ENCODE measurements around the gene GPHN. TPM values are rescaled to one million over a fixed set of nuclear protein-coding genes. Genes with fewer than 3 reads are reported as not detected.
"Not testable (repeated sequence)": the region's sequence is repeated elsewhere in the genome, so short reads cannot be mapped to it uniquely, and the experiment has no call there.

The GPHN gene
- total RNA-seq, 2 donors from 2014 or later: 14.0 to 35.8 TPM

- Mint-ChIP-seq H3K9me3 (peaks cover 0 to 3% of the 10 kb centered on the region in 2 donors), H3K36me3 (no peaks in the 10 kb centered on the region), H3K27ac (no peak overlapping the region)
- no peak for DNase-seq (ENCODE audit: low spot score in 2 of 2)
- ATAC-seq: no peak
Measured at GRCh38 chr14:66746316-66747006, 238.5 kb downstream of the GPHN start.

DNA sequence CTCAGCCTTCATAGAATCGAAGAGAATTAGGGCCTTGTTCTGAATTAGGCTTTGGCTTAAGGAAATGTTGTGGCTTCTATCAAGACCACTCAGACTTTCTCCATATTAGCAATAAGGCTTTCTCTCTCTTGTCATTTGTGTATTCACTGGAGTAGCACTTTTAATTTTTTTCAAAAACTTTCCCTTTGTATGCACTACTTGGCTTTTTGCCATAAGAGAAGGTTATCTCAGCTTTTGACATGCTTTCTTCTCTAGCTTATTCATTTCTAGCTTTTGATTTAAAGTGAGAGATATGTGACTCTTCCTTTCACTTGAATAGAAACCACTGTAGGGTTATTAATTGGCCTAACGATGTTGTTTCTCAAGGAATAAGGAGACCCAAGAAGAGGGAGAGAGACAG lies 244.2 kb downstream of the GPHN start:
- ATAC-seq (peak; percentile 39 to 96), DNase-seq (ENCODE audit: low spot score in 2 of 2) (no peak)
- Mint-ChIP-seq H3K36me3 (no peaks in the 10 kb centered on the region), H3K27ac (no peak overlapping the region), H3K9me3 (no peaks in the 10 kb centered on the region)

DNA sequence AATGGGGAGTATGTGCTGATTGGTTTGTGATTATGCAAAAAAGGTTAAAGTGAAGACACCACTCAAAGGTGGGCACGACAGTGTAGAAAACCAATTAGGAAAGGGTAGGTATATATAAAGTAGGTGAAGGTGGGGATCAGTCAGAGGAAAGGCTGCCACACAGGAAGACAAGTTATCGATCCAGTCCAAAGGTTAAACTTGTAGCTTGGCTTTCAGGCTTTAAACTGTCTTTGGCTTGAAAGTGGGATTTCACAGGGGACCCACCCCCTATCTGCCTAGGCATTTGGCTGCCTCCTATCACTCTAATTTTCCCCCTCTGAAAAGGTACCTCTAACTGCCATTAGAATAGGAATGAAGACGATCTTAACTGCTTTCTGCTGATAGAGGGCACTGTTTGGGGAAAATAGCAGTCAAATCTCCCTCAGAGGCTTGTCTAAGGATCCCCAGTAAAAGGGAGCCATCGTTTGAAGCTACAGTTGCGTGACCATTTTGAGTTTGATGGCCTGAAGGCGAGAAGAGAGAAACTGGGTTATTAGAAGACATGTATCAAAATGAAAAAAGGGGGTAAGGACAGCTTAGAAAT lies 250.2 kb downstream of the GPHN start:
- H3K9me3 Mint-ChIP-seq: no peaks in the 10 kb centered on the region
- H3K36me3 Mint-ChIP-seq: no peaks in the 10 kb centered on the region
- ATAC-seq (no peak), DNase-seq (ENCODE audit: low spot score in 2 of 2) (no peak)
- peak overlapping the region in 1 of 2 donors; percentile 79 for H3K27ac Mint-ChIP-seq

DNA sequence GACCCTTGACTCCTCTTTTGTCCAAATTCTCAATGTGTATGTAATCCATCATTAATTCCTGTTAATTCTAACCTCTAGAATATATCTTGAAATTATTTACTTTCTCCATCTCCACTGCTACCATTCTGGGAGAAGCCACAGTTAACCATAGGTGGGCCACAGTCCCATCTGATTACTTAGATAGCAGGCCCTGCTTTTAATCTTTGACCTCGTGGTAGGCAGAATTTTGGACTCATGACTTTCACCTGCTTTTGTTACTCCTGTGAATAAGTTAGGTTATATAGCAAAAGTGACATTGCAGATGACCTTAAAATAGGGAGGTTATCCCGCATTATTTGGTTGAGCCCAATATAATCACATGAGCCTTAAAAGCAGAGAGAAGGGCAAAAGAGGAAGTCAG lies 264.2 kb downstream of the GPHN start:
- ATAC-seq (no peak), DNase-seq (ENCODE audit: low spot score in 2 of 2) (no peak)
- Mint-ChIP-seq H3K27ac (no peak overlapping the region), H3K9me3 (no peaks in the 10 kb centered on the region), H3K36me3 (no peaks in the 10 kb centered on the region)

DNA sequence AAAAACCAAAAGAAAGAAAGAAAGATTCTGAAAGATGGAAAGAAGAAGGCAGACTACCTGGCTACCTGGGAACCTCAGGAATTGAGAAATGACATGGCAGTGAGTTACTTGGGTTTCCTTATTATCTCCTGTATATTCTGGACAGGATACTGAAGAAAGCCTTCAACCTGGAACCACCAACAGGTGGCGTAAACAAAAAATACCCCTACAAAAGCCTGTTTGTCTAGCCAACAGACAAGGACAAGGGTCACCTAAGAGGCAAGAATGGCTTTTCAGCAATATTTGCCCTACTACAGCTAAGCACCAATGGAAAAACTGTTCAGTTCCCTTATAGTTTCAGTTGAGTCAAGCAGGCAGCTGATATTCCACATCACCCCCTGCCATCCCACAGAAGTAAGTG lies 274.9 kb downstream of the GPHN start:
- DNase-seq (ENCODE audit: low spot score in 2 of 2): no peak
- ATAC-seq: no peak
- H3K36me3 Mint-ChIP-seq: peaks cover 0 to 20% of the 10 kb centered on the region in 2 donors
- no peak overlapping the region for H3K27ac Mint-ChIP-seq
- H3K9me3 Mint-ChIP-seq: peaks cover 4 to 5% of the 10 kb centered on the region in 2 donors

DNA sequence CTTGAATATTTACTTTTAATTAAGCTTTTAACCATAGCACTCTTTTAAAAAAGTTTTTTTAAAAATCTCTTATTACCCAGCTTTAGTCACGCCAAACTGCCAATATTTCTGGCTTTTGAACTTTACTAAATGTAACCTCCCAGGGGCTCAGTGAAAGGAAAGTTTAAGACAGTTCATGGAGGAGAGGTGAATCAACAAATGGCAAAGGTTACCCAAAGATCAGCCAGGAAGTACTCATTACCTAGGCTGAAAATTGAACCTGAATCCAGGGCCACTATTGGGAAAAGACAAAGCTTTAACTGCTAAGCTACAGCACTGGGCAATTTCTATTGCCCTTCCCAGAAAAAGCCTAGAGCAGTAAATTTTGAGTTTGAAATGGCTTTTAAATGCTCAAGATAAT lies 282.2 kb downstream of the GPHN start:
- H3K27ac Mint-ChIP-seq: no peak overlapping the region
- DNase-seq (ENCODE audit: low spot score in 2 of 2) (no peak), ATAC-seq (no peak)
- H3K9me3 Mint-ChIP-seq: peaks cover 14 to 16% of the 10 kb centered on the region in 2 donors
- H3K36me3 Mint-ChIP-seq: peaks cover 17 to 23% of the 10 kb centered on the region in 2 donors

GRCh38 chr14:66802962-66803361 lies 295.0 kb downstream of the GPHN start:
- peaks cover 19 to 40% of the 10 kb centered on the region in 2 donors for H3K9me3 Mint-ChIP-seq
- DNase-seq (ENCODE audit: low spot score in 2 of 2) (no peak), ATAC-seq (no peak)
- H3K36me3 Mint-ChIP-seq: peaks cover 53 to 54% of the 10 kb centered on the region in 2 donors
- no peak overlapping the region for H3K27ac Mint-ChIP-seq

DNA sequence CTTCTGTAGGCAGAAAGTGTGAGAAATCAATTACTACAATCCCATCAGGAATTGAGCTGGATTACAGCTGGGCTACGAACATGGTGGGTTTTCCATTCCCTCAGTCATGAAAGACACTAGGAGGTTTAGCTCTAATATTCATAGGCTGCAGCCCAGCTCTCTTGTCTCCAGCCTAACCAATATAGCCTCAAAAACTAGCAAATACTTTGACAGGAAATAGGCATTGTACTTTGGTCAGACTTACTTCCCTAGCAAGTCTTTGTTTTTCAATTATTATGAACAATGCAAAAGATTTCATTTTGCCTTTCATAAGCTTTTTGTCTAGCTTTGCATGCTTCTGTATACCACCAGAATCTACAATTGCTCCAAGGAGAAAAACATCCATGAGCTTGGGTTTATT lies 296.2 kb downstream of the GPHN start:
- Mint-ChIP-seq H3K27ac (no peak overlapping the region), H3K9me3 (peaks cover 19 to 30% of the 10 kb centered on the region in 2 donors), H3K36me3 (peaks cover 52 to 53% of the 10 kb centered on the region in 2 donors)
- ATAC-seq (no peak), DNase-seq (ENCODE audit: low spot score in 2 of 2) (no peak)

GRCh38 chr14:66813636-66814035 lies 305.7 kb downstream of the GPHN start:
- ATAC-seq (no peak), DNase-seq (ENCODE audit: low spot score in 2 of 2) (no peak)
- H3K9me3 Mint-ChIP-seq: peaks cover 25 to 31% of the 10 kb centered on the region in 2 donors
- H3K36me3 Mint-ChIP-seq: peaks cover 35 to 36% of the 10 kb centered on the region in 2 donors
- H3K27ac Mint-ChIP-seq: no peak overlapping the region

DNA sequence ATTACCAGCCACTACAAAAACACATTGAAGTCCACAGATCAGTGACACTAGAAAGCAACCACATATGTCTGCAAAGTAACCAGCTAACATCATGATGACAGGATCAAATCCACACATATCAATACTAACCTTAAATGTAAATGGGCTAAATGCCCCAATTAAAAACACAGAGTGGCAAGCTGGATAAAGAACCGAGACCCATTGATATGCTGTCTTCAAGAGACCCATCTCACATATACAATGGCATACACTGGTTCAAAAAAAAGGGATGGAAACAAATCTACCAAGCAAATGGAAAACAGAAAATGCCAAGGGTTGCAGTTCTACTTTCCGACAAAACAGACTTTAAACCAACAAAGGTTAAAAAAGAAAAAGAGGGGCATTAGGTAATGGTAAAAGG lies 307.7 kb downstream of the GPHN start:
- Mint-ChIP-seq H3K9me3 (peaks cover 25 to 31% of the 10 kb centered on the region in 2 donors), H3K36me3 (peaks cover 35 to 36% of the 10 kb centered on the region in 2 donors), H3K27ac (no peak overlapping the region)
- DNase-seq (ENCODE audit: low spot score in 2 of 2) (no peak), ATAC-seq (no peak)

- Mint-ChIP-seq H3K36me3 (no peaks in the 10 kb centered on the region), H3K9me3 (no peaks in the 10 kb centered on the region), H3K27ac (no peak overlapping the region)
- ATAC-seq (no peak), DNase-seq (ENCODE audit: low spot score in 2 of 2) (no peak)
Measured at GRCh38 chr14:66824251-66824650, 316.3 kb downstream of the GPHN start.

- Mint-ChIP-seq H3K27ac (no peak overlapping the region), H3K36me3 (peaks cover 0 to 2% of the 10 kb centered on the region in 2 donors), H3K9me3 (no peaks in the 10 kb centered on the region)
- ATAC-seq: no peak
- DNase-seq (ENCODE audit: low spot score in 2 of 2): no peak
Measured at GRCh38 chr14:66827182-66827581, 319.2 kb downstream of the GPHN start.

DNA sequence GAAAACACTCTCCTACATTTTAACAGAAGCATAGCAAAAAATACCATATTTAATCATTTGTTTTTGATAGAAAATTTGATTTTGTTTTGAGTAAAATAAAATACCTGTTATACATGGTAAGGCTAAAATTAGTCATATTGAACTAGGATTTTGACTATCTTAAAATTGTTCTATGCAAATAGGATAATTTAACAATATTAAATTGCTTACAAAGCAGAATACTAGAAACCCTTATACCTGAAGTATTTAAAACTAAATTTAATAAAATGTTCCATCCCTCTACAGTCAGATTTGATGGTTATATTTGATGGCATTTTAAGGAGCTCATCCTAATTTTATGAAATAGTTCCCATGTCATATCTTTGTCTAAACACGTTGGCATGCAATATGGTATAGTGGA lies 323.2 kb downstream of the GPHN start:
- Mint-ChIP-seq H3K36me3 (peaks cover 10 to 13% of the 10 kb centered on the region in 2 donors), H3K27ac (no peak overlapping the region), H3K9me3 (no peaks in the 10 kb centered on the region)
- ATAC-seq: no peak
- DNase-seq (ENCODE audit: low spot score in 2 of 2): no peak

GRCh38 chr14:66833816-66834215 lies 325.9 kb downstream of the GPHN start:
- DNase-seq (ENCODE audit: low spot score in 2 of 2) (no peak), ATAC-seq (no peak)
- Mint-ChIP-seq H3K27ac (no peak overlapping the region), H3K9me3 (no peaks in the 10 kb centered on the region), H3K36me3 (peaks cover 10 to 13% of the 10 kb centered on the region in 2 donors)

DNA sequence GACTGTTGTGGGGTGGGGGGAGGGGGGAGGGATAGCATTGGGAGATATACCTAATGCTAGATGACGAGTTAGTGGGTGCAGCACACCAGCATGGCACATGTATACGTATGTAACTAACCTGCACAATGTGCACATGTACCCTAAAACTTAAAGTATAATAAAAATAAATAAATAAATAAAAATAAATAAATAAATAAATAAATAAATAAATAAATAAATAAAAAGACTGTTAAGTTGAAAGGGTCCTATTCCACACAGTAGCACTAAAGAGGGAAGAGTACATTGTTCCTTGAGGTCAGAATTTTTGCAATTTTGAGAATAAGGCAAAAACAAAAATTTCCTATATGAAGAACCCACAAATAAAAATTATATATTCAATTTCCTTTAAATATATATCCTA lies 329.5 kb downstream of the GPHN start:
- not testable (repeated sequence) for DNase-seq (ENCODE audit: low spot score in 2 of 2); H3K36me3 Mint-ChIP-seq; H3K9me3 Mint-ChIP-seq; H3K27ac Mint-ChIP-seq; ATAC-seq

DNA sequence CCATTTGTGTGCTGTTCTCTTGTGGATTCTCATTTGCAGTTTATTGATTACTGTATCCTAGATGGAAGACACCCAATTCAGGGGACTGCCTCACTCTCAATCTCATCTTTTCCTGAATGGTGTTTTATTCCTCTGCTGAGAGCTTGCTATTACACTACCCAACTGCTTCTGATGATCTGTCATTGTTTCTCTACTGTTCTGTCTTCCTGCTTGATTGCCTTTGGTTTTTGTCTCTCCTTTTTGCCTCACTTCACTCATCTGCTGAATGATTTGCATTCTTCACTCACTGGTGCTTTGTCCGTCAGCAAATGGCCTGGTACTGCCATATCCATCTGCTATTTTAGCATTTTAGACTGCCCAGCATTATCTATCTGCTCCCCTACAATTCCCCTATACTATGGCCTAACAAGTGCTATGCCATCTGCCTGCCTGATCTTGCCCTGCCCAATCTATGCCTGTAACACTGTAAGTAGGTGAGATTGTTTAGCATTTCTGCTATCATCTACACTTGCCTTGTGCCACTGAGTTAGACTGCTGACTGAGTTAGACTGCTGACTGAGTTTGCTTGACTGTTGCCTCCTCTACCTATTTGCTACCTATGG lies 335.1 kb downstream of the GPHN start:
- no peak overlapping the region for H3K27ac Mint-ChIP-seq
- no peaks in the 10 kb centered on the region for H3K9me3 Mint-ChIP-seq
- DNase-seq (ENCODE audit: low spot score in 2 of 2): no peak
- H3K36me3 Mint-ChIP-seq: no peaks in the 10 kb centered on the region
- ATAC-seq: no peak

GRCh38 chr14:66850258-66850888 lies 342.4 kb downstream of the GPHN start:
- H3K36me3 Mint-ChIP-seq: no peaks in the 10 kb centered on the region
- no peak for ATAC-seq
- H3K9me3 Mint-ChIP-seq: no peaks in the 10 kb centered on the region

More at GRCh38 chr14:66850258-66850888, 342.4 kb downstream of the GPHN start:
- no peak for DNase-seq (ENCODE audit: low spot score in 2 of 2)
- H3K27ac Mint-ChIP-seq: no peak overlapping the region
